ENCODE results near the gene XRCC1. TPM values are rescaled to one million over a fixed set of nuclear protein-coding genes. Genes with fewer than 3 reads are reported as not detected.

XRCC1 gene
- total and polyA plus RNA-seq, 9 of the 15 experiments (the other 6 are each of a cell fraction or from before 2014, with no cell fraction given) = 1.5 to 36.9 (median 24.9) TPM

- no peak overlapping the region for H3K4me3 ChIP-seq
- FAIRE-seq = peak; percentile 61
- in situ Hi-C loops (cut with MboI) = no loop called here
- H3K27ac ChIP-seq (ENCODE audit: extremely low read depth, low read depth, low read length) = peak overlapping the region; percentile 73
- H3K27me3 ChIP-seq (ENCODE audit: control insufficient read depth in 2 of 2, insufficient read depth in 2 of 2, low read length in 2 of 2) = no peaks in the 10 kb centered on the region
- H4K20me1 ChIP-seq (replicated peaks; ENCODE audit: control insufficient read depth, insufficient read depth, low read length) = no peaks in the 10 kb centered on the region
- peak overlapping the region; percentile 23; the same call in 1 of the 2 replicates for H3K4me2 ChIP-seq (ENCODE audit: insufficient read depth, low read length)
- H2AFZ ChIP-seq (ENCODE audit: low read depth, low read length) = no peak overlapping the region
- ChIA-PET CTCF (ENCODE audit: low intra/inter-chr PET ratio) (no interaction called here), POLR2A (interaction anchor here (0.5 to 6.0 kb wide), 3 partner anchors 11 to 907 kb away, joined by 3 to 35 read pairs (median 4); no protein-coding TSS in a partner anchor)
- no peaks in the 10 kb centered on the region for H3K9me1 ChIP-seq (ENCODE audit: control insufficient read depth, insufficient read depth, low read length)
- peaks cover 35 to 52% of the 10 kb centered on the region in 2 experiments for H3K4me1 ChIP-seq (replicated peaks in 1 of 2; ENCODE audit: control insufficient read depth in 2 of 2, insufficient read depth in 2 of 2, low read length in 2 of 2)
- WGBS (ENCODE audit: insufficient coverage, low coverage, missing lambda C conversion rate) = 0% methylated on average over 1 of the region's 1 CpG
- no peaks in the 10 kb centered on the region for H3K9me3 ChIP-seq (replicated peaks; ENCODE audit: control insufficient read depth, insufficient read depth, low read depth, low read length)
- BruUV-seq (replicated peaks) = no TSS peak
- no peak for ATAC-seq
- peak overlapping the region; percentile 6 to 39; a peak in 3 of 4 replicates for H3K9ac ChIP-seq (ENCODE audit: insufficient read depth in 1 of 2, low read depth in 2 of 2, low read length in 2 of 2)
- peak in 2 of 4 experiments; percentile 59 to 80 for DNase-seq (ENCODE audit: extremely low read depth in 1 of 4, low spot score in 3 of 4)
- H3K79me2 ChIP-seq (ENCODE audit: control insufficient read depth, insufficient read depth, low read length) = peaks cover 49% of the 10 kb centered on the region
- intact Hi-C loops (cut with micrococcal nuclease) = no loop called here
- peaks cover 31% of the 10 kb centered on the region; the same call in 2 of the 3 replicates for H3K36me3 ChIP-seq (ENCODE audit: control insufficient read depth, insufficient read depth, low read length)
- TF ChIP-seq TRIM24 (IDR thresholded peaks at IDR 0.05) (peak in 1 of 2 experiments; percentile 21; a peak in 1 of 4 replicates), ZNF699 (CRISPR knock-in tag; IDR thresholded peaks at IDR 0.05; ENCODE audit: insufficient replicate concordance) (no peak), TBP (optimal IDR thresholded peaks at IDR 0.05; ENCODE audit: low read depth, low read length) (peak; percentile 32), KLF16 (IDR thresholded peaks at IDR 0.05) (peak; percentile 76), EP400 (IDR thresholded peaks at IDR 0.05) (0 out of 2 replicates have a peak, but pooled peaks have one; percentile 30), PCBP2 (IDR thresholded peaks at IDR 0.05; ENCODE audit: low read depth, low read length, poor library complexity, severe bottlenecking) (no peak), KDM1A (IDR thresholded peaks at IDR 0.05) (peak; percentile 91 to 92), CCNT2 (IDR thresholded peaks at IDR 0.05; ENCODE audit: borderline replicate concordance, extremely low read depth, insufficient read length, low read depth, low read length) (peak; percentile 31), TEAD4 (IDR thresholded peaks at IDR 0.05; ENCODE audit: low read length) (peak; percentile 85), TEAD4 (CRISPR knock-in tag; IDR thresholded peaks at IDR 0.05; ENCODE audit: borderline replicate concordance) (no peak), HDAC1 (IDR thresholded peaks at IDR 0.05) (peak in 1 of 2 experiments; percentile 67; a peak in 1 of 4 replicates), SMARCE1 (IDR thresholded peaks at IDR 0.05) (0 out of 2 replicates have a peak, but pooled peaks have one; percentile 41), POLR2AphosphoS5 (IDR thresholded peaks at IDR 0.05; ENCODE audit: control insufficient read depth, insufficient read depth, low read depth, low read length) (peak; percentile 78), NR2C1 (IDR thresholded peaks at IDR 0.05) (no peak), NR2C1 (tag; IDR thresholded peaks at IDR 0.05) (no peak), KHSRP (IDR thresholded peaks at IDR 0.05) (no peak), PREB (CRISPR knock-in tag; IDR thresholded peaks at IDR 0.05) (no peak), TAL1 (IDR thresholded peaks at IDR 0.05) (peak; percentile 83), NONO (IDR thresholded peaks at IDR 0.05; ENCODE audit: low read depth in 2 of 2, low read length in 1 of 2) (0 out of 4 replicates have a peak, but pooled peaks of 1 of the 2 experiments have one; percentile 32), NCOR1 (IDR thresholded peaks at IDR 0.05) (peak; percentile 81), GATAD2B (IDR thresholded peaks at IDR 0.05; ENCODE audit: borderline replicate concordance) (peak; percentile 27; the same call in 1 of the 2 replicates), NFIC (IDR thresholded peaks at IDR 0.05) (peak; percentile 68), ESRRA (IDR thresholded peaks at IDR 0.05; ENCODE audit: borderline replicate concordance, low read depth) (peak; percentile 97), DPF2 (IDR thresholded peaks at IDR 0.05) (peak; percentile 81), LEF1 (IDR thresholded peaks at IDR 0.05) (peak; percentile 65; the same call in 1 of the 2 replicates), SMARCA4 (IDR thresholded peaks at IDR 0.05) (peak; percentile 73; the same call in 1 of the 2 replicates), RCOR1 (IDR thresholded peaks at IDR 0.05; ENCODE audit: borderline replicate concordance in 1 of 2, low read depth in 2 of 2, low read length in 2 of 2) (peak; percentile 48 to 93; a peak in 3 of 4 replicates)
Observed at GRCh38 chr19:43616306-43616705, 41.0 kb upstream of the XRCC1 start.
